Measurements from ENCODE around the gene P2RY2.

P2RY2 gene

DNA sequence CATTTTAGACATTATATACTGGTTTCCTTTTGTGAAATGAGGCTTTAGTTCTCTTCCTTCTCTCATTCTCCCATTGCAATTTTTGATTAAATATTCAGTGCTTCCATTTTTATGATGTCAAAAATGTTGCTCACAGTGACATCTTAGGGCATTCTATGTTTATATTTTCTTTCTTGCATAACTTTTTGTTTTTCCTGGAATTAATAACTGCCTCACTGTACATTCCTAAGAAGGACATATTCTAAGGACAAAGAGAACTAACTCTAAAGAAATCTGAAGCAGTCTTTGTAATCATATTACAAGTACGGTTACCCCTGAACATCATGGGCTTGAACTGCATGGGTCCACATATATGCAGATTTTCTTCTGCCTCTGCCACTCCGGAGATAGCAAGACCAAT lies 28.2 kb downstream of the P2RY2 start:
- no peak for DNase-seq

DNA sequence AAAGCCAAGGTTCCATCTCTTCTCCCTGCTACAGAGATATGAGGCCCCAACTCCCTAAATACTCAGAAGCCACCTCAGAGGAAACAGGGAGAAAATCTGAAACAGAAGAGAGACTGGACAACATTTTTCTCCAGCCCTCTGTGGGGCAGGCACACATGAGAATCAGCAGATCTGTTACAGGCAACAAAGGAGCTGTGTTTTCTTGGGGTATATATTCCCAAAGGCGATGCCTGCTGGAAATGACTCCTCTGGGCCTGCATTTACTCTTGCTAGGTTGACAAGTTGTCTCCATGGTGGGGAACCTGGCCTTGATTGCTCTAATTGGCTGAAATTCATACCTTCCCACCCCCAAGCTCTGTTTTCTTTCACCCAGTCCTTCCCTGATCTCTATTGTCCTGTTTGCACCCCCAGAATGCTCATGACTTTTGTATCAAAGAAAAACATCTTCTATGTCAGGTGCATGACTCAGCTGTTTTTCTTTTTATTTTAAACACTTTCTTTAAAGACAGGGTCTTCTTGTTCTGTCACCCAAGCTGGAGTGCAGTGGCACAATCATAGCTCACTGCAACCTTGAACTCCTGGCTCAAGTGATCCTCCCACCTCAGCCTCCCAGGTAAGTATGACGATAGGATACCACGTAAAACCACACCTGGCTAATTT lies 30.6 kb downstream of the P2RY2 start:
- no peak for DNase-seq

DNA sequence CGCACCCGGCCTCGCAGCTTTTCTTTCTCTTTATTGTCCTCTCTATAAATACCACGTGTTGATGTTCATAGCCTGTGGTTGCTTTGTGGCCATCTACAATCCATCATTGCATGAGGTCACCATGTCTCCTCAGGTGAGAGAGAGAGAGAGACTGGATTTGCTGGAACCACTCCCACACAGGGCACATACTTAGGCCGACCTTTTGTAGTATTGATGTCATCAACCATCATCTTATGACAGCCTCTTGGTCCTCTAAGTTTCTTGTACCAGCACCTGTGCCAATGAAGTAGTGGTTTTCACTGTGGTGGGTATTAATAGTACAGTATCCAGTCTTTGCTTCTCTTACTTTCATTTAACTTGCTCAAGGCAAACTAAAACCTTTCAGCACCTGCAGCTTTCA lies 31.2 kb downstream of the P2RY2 start:
- DNase-seq, result no peak

DNA sequence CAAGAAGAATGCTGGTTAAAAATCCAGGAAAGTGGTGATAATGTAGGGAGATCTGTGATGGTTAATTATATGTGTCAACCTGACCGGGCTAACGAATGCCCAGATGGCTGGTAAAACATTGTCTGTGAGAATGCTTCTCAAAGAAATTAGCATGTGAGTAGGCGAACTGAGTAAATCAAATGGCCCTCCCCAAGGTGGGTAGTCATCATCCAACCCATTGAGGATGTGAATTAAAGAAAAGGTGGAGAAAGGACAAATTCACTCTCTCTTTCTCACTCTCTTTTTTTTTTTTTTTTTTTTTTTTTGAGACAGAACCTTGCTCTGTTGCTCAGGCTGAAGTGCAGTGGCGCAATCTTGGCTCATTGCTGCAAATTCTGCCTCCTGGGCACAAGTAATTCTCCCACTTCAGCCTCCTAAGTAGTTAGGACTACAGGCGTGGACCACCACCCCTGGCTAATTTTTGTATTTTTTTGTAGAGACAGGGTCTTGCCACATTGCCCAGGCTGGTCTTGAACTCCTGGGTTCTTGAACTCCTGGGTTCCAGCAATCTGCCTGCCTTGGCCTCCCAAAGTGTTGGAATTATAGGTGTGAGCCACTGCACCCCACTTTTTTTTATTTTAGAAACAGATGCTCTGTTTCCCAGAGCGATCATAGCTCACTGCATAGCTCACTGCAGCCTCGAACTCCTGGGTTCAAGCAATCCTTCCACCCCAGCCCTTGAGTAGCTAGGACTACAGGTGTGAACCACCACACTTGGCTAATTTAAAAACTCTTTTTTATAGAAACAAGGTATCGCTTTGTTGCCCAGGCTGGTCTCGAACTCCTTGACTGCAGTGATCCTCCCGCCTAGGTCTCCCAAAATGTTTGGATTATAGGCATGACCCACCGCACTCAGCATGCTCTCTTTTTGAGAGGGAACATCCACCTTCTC lies 32.0 kb downstream of the P2RY2 start:
- no peak for DNase-seq

DNA sequence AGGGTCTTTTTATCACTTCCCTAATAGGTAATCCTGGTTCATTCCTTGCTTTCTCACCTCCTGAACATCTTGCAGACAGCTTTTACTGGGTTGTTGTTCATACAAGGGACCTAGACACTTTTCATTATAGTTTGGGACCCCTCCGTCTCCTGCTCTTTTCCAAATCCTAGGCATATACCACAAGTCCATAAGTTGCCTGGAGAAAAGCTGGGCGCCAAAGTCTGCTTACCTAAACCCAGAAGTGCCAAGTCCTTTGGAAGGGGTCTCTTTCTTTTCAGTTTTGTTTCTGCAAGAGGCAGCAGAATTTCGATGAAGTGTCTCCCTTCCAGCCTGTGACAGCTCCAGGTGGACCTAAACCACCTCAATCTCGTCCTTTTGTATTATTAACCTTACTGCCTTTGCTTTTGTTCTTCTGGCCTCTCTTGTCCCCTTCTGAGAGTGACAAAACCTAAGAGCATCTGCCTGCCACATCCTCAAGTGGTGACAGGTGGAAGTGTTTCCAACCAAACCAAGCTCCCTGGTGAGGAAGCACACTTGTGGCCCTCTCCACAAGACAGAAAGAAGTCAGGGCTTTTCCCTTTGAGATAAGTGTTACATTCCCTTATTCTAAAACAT lies 34.6 kb downstream of the P2RY2 start:
- DNase-seq, result no peak

DNA sequence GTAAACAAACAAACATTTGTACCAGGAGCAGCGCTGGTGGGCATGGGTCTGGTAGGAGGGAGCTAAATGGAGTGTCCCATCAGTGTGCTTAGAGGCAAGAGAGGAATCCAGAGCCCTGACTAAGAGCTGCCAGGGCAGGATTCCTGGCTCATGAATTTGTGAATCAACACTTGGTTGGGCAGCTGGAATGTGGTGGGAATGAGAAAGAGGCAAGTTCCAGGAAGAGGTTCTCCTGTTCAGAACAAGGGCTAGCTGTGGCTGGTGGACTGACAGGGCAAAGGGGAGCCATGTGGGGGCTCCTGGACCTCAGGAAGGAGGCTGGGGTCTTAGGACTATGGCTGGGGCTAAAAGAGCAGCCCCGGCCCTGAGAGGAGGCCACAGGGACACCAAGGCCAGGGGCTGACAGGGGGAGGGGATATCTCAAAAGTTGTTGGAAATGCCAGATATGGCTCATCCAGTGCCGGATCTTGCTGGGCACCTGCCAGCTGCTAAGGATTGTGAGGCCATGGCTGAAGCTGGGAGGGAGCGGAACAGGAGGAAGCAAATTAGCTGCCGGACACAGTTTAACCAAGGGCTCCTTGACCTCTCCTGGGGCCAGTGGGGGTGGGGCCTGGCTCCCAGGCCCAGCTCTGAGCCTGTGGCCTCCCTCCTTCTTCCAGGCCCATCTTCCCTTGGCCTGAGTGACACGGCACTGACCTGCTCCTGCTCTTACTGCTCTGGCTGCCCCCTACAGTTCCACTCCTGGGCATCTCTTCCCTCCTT lies 39.4 kb downstream of the P2RY2 start:
- DNase-seq, result peak; percentile 72

DNA sequence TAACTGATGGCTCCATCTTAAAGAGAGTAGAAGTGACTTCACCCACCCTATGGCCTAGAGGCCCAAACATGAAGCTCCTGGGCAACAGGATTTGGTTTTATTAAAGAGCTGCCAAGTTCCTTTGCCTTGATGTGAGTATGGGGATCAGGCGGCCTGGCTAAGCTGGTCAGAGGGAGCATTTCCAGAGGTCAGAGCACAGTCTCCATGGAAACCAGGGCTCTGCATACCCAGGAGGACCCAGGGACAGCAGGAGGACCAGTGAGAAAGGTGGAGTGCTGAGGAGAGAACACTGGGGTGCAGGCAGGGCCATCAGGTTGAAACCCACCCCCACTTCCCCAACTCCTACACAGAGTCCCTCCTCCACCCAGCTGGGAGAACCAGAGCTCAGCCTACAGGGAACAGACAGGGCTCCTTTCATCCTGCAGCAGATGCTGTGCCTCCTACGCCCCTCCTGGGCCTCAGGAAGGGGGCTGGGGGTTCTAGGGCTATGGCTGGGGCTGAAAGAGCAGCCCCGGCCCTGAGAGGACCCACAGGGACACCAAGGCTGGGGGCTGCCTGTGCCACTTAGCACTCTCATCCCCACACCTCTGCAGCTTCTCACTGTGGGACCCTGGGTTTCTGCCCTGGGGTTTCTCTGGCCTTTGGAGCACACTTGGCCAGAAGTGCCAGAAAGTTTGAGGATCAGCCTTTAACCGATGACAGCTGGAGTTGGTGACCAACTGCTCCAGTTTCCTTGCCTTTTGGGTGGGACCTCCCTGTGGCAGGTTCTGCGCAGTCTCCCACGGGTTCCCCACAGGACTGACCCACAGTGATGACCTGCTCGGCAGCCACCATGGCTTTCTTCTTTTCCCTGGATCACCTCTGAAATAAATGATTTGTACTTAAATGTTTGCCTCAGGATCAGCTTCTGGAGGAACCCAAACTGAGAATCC lies 40.3 kb downstream of the P2RY2 start:
- no peak for DNase-seq

DNA sequence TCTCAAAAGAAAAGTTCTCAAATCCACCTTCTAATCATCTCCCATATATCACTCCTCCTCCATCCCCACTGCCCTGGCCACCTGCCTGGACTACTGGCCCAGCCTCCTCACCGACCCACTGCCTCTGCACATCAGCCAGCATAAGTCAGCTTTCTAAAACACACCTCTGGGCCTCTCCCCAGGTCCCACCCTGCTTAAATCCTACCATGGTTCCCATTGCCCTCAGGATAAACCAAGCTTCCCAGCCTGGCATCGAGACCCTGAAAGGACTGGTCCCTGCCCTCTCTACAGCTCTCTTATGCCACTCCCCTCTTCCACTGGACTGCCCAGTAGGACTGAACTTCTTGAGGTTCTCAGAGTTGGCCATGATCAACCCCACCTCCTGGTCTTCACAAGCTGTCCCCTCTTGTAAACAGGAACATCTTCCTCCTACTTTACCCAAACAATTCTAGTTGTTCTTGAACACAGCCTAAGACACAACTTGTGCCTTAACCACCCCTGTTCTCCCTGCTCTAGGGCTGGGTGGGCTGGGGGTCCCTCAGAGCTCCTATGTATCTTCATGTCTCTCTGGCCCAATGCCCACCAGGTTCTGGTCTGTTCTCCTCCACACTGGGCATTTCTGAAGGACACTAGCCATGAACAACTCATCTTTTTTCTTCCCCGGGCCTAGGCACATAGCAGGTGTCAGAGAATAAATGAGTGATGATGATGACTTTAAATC lies 41.5 kb downstream of the P2RY2 start:
- DNase-seq, result no peak

DNA sequence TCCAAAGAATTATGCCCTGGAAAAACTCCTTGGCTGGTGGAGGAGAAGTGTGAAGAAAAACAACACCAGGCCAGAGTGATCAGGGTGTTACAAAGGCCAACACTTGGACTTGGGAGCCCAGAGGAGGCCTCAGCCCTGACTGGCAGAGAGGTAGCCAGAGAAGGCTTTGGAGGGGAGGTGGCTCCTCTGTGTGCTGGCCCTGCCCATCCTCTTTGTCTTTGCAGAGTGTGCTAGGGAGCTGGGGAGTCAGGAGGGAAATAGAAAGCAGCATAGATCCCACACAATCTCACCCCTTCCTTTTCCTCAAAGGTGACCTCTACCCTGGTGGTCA lies 42.0 kb downstream of the P2RY2 start:
- no peak for DNase-seq

DNA sequence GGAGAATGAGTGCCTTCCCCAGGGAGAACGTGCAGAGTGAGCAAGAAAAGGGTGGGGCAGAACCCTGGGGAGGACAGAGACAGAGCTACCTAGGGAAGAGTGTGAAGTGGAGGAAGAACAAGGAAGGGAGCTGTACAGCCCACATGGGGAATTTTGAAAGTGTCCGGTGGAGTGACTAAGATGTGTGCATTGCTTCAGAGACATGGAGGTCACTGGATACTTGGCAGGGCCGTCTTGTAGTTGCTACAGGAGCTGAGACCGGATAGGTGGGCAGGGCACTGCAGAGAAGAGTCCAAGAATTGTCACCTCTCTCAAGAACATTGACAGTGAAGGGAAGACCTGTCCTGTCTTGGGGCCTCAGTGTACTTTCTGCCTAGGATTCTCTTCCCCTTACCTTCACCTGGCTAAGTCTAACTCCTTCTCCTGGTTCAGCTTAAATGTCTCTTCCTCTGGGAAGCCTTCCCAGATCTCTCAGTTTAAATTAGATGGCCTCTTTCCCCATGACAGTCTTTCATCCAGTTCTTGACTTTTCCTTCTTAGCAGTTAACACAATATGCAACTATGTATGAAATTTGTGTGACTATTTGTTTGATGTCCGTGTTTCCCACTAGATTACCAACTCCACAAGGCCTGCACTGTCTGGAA lies 44.9 kb downstream of the P2RY2 start:
- DNase-seq, result no peak

DNA sequence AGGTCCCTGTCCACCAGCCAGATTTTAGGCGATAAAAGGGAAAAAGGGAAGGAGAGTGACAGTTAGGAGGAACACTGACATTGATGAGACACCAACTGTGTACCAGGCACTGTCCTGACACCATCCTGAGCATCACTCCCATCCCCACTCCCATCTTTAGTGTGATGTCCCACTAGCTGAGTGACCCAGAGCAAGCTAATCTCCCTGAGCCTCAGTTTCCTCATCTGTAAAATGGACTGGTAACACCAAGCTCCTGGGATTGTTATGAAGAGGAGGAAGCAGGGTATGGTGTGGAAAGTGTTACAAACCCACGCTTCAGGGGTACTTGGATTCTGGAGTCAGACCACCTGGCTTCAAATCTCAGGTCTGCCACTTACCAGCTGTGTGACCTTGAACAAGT lies 45.6 kb downstream of the P2RY2 start:
- no peak for DNase-seq

DNA sequence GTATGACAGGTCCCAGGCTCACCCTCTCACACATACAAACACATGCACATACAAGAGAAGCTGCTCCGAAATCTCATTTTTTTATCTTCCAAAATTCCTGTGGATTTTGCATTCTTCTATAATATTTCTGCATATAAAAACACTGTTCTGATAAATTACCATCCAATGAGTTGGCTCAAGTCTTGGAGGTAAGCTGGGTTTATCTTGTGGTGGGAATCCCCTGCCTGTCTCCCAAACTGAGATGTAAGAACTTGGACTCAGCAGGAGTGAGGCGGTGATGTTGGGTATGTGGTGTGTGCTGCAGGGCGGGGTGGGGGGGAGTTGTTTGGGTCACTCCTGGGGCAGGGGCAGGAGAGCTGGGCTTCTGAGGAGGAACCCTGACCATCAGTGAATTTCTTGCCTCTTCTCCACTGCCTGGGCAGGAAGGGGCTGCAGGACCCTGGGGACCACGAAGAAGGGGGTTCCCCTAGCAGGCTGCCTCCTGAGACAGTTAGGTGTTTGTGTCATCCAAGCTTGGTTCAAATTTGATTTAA lies 47.3 kb downstream of the P2RY2 start:
- no peak for DNase-seq

DNA sequence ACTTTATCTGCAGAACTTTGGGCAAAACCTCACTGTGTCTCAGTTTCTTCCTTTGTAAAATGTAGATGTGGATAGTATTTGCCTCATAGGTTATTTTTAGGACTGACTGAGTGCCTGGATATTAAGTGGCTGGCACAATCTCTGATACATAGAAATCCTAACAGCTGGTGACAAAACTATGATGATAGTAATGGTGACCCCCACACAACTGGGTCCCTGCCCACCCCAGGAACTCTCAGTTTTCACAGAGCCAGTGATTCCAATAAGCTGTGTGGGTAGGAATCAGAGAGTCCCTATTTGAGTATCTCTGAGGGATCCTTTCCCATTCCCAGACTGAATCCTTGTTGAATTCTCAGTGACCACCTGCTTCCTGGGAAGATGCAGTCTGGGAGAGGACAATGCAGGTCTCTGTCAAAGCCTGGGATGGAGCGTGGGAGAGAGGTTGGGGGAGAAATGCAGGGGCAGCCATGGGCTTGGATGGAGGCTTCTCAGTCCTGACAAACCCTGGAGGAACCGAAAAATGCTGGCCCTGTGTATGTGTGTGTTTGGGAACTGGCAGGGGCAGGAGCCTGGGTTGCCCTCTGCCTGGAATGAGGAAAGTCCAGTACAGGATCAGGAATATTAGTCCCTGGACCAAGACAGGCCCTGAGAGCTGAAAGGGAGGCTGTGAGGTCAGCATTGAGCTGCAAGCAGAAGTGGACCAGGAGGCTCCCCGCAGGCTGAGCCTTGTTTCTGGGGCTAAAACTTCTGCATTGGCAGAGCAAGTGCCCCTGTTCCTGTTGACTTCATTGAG lies 48.0 kb downstream of the P2RY2 start:
- no peak for DNase-seq

DNA sequence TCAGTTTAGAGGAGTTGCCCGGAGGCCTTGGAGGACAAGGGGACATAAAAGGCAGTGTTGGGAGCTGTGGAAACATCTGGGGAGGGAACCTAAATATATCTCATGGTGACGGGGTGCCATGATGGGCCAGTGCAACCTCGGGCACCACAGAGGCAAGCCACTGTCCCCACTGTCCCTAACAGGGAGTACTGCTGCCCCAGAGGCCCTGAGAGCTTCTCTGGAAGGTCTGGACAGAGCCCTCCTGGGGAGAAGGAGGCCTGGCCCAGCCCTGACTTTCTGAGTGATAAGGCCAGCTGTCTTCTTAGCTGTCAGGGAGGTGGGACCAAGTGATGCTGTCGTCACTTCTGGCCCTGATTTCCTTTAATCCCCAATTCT lies 48.6 kb downstream of the P2RY2 start:
- DNase-seq, result no peak

DNA sequence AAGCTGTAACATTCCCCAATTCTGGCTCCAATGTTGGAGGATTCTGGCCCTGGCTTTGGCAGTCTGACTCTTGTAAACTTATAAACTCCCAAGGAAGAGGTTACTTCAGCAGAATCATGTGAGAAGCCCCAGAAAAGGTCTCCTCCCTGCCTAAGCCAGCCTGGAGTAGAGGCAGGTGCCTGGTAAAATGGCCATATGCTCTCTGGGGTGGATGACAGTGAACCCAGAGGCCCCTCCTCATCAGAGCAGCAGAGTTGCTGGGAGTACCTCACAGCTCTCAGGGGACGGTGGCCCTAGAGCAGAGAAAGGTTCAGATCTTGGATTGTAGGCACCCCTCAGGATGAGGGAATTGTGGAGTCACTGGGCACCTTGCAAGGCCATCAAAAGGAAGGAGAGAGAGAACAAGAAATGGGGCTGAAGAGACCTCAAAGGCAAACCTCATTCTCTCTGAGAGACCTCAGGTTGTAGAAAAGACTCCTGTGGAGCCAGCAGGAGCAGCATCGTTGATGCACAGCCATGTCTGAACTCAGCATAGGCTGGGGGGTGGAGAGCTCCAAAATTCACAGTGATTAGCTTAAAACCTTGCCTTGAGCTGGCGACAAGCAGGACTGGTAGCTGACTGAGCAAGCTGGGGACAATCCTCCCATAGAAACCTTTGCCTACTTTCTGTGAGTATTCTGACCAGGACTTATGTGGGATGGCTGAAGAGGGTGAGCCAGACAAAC lies 49.2 kb downstream of the P2RY2 start:
- no peak for DNase-seq

DNA sequence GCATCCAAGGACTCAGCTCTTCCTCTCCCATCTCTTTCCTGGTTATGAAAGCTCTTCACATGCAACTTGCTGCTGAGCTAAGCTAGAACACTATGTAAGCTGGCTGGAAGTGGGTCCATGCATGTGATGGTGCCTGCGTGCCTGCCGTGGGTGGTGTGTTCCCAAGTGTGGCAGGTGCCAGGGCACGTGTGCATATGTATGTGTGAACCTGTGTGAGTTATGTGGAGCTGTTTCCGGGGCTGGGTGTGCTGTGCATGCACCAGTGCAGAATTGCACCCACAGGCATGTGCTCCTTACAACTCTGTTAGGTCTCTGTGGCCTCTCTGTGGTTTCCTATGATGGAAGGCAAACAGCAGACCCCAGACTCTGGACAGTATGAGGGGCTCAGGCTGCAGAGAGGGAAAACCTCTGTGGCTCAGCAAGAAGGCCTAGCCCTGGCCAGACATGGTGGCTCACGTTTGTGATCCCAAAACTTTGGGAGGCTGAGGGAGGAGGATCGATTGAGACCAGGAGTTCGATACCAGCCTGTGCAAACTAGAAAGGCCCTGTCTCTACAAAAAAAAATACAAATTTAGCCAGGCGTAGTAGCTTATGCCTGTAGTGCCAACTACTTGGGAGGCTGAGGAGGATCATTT lies 49.9 kb downstream of the P2RY2 start:
- DNase-seq, result no peak

DNA sequence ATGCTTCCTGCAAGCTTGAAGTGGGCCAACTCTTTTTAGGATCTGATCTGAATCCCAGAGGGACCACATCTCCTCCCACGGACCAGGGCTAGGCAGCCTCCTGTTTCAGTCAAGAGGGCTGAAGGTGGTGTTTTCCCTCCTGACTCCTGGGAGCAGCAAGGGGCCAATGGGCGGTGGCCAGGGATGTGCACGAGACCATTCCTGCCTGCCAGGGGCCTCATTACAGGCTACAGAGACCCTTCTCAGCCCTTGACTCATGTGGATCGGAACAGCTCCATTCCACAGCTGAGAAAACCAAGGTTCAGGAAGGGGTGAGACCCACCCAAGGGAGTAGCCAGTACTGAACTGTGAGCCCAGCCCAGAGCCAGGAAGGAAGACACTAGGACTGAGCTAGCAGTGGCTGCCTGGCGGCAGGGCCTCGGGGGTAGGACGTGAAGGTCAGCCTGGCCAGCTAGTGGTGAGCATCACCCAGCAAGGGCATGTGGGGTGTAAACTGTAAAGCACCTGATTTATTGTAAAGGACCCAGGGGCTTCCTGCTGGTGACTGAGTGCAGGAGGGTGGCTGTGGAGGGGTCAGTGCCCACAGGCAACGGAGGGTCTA lies 50.7 kb downstream of the P2RY2 start:
- no peak for DNase-seq

DNA sequence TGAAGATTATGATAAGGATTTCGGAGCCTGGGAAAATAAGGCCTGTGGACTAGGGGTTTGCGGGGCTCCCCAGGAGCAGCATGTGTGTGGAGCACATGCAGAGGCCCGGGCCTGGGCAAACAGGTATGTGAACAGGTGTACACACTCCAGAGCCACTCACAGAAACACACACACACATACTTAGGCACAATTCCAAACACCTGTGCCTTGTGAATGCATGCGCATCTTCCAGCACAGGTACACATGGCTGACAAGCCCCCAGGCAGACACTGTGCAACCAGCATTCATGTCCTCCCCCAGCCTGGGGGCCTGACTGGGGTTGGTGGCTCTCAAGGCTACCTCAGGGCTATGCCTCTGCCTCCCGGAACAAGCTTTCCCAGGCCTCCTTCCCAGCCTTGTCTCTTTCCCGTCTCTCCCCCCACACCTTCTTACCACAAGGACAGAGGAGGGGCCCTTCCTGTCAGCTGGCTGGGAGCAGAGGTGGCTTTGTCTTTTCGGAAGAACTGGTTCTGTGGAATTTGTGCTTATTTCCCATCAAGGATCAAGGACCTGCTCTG lies 51.5 kb downstream of the P2RY2 start:
- no peak for DNase-seq
